ENCODE results near the gene RAVER1. TPM values are rescaled to one million over a fixed set of nuclear protein-coding genes. Genes with fewer than 3 reads are reported as not detected.
A peak's percentile ranks its signal among the peaks of the same experiment; 100 is the strongest.

RAVER1 gene
- total and polyA plus RNA-seq, 7 donors: 8.4 to 37.0 (median 14.8) TPM

DNA sequence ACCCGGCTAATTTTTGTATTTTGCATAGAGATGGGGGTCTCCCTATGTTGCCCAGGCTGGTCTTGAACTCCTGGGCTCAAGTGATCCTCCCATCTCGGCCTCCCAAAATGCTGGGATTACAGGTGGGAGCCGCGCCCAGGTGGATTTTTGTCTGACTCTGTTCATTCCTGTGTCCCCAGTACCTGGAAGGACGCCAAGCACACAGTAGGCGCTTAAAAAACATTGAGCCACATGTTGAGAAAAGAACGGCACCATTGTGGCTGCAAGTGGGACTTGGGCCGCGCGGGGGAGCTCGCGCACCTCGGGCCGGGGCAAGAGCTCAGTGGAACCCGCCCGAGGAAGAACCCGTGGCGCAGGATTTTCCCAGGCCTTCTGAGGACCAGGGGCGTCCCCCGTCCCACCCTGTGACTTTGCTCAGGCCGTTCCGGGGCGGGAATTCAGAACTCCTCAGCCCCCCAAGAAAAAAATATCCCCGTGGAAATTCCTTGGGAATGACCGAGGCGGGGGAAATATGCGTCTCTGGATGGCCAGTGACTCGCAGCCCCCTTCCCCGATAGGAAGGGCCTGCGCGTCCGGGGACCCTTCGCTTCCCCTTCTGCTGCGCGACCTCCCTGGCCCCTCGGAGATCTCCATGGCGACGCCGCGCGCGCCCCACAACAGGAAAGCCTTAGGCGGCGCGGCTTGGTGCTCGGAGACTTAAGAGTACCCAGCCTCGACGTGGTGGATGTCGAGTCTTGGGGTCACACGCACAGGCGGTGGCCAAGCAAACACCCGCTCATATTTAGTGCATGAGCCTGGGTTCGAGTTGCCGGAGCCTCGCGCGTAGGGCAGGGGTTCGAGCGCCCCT is 63.8 kb downstream of the RAVER1 start:
- Histone ChIP-seq H3K4me3 (peak overlapping the region; percentile 15 to 46 (median 42)), H3K9me3 (no peaks in the 10 kb centered on the region), H3K36me3 (no peaks in the 10 kb centered on the region), H3K27ac (peak overlapping the region; percentile 66 to 80 (median 70)), H3K27me3 (peaks cover 14 to 30% (median 22%) of the 10 kb centered on the region in 3 donors), H3K4me1 (peaks cover 0 to 20% (median 19%) of the 10 kb centered on the region in 4 donors)
- DNase-seq: peak; percentile 89
- intact Hi-C loops (cut with DNase I): loop anchor here (1.0 kb wide), 1 partner anchor 120 kb away; no protein-coding TSS in a partner anchor
- WGBS, 2 donors: 5% methylated on average over 59 of the region's 59 CpGs
- TF ChIP-seq POLR2AphosphoS5 (IDR thresholded peaks at IDR 0.05): peak in 1 of 4 donors; percentile 25
- TF ChIP-seq, protein P1, sequence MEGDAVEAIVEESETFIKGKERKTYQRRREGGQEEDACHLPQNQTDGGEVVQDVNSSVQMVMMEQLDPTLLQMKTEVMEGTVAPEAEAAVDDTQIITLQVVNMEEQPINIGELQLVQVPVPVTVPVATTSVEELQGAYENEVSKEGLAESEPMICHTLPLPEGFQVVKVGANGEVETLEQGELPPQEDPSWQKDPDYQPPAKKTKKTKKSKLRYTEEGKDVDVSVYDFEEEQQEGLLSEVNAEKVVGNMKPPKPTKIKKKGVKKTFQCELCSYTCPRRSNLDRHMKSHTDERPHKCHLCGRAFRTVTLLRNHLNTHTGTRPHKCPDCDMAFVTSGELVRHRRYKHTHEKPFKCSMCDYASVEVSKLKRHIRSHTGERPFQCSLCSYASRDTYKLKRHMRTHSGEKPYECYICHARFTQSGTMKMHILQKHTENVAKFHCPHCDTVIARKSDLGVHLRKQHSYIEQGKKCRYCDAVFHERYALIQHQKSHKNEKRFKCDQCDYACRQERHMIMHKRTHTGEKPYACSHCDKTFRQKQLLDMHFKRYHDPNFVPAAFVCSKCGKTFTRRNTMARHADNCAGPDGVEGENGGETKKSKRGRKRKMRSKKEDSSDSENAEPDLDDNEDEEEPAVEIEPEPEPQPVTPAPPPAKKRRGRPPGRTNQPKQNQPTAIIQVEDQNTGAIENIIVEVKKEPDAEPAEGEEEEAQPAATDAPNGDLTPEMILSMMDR (IDR thresholded peaks at IDR 0.05): peak; percentile 86 to 95 (median 92)
- no peak for TF ChIP-seq POLR2A (IDR thresholded peaks at IDR 0.05)
- no peak for TF ChIP-seq EP300 (IDR thresholded peaks at IDR 0.05)

DNA sequence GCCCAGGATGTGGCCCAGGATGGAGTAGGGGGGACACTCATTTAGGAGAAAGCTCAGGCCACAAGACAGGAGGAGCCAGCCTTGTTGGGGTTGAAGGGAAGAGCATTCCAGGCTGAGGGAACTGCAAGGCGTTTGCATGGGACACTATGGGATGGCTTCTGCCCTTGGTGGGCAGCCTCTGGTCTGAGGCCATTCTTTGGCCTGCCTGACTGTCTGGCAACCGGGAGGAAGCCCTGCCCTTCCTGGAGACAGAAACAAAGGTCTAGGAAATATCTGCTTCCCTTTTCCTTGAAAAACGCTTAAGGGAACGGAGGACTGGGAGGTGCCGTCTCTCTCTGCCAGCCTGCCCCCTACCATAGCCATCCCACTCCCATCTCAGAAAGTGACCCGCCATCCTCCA is 65.3 kb downstream of the RAVER1 start:
- peak overlapping the region in 2 of 4 donors; percentile 40 to 58 for H3K27ac ChIP-seq
- TF ChIP-seq POLR2AphosphoS5 (IDR thresholded peaks at IDR 0.05) (no peak), POLR2A (IDR thresholded peaks at IDR 0.05) (no peak), EP300 (IDR thresholded peaks at IDR 0.05) (no peak)
- TF ChIP-seq, protein P1 (IDR thresholded peaks at IDR 0.05): no peak
- no peaks in the 10 kb centered on the region for H3K36me3 ChIP-seq
- H3K27me3 ChIP-seq: peaks cover 14 to 30% (median 22%) of the 10 kb centered on the region in 3 donors
- peaks cover 0 to 20% (median 19%) of the 10 kb centered on the region in 4 donors for H3K4me1 ChIP-seq
- intact Hi-C loops (cut with DNase I): no loop called here
- DNase-seq: no peak
- 72 to 74% methylated on average over 6 of the region's 6 CpGs for WGBS, 2 donors
- H3K4me3 ChIP-seq: no peak overlapping the region
- no peaks in the 10 kb centered on the region for H3K9me3 ChIP-seq

DNA sequence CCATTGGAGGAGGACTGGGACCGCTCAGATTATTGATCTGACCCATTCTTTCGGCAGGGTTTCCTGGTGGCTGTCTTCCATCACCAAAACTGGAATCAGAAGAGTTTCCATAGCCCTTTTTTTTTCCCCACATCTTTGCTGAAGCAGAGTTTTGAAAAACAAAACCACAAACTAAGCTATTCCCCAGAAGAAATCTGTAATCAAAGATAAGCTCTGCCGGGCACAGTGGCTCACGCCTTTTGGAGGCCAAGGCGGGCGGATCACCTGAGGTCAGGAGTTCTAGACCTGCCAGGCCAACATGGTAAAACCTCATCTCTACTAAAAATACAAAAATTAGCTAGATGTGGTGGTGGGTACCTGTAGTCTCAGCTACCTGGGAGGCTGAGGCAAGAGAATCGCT is 66.6 kb downstream of the RAVER1 start:
- 85 to 87% methylated on average over 7 of the region's 7 CpGs for WGBS, 2 donors
- TF ChIP-seq POLR2A (IDR thresholded peaks at IDR 0.05) (no peak), POLR2AphosphoS5 (IDR thresholded peaks at IDR 0.05) (no peak), EP300 (IDR thresholded peaks at IDR 0.05) (no peak)
- TF ChIP-seq, protein P1 (IDR thresholded peaks at IDR 0.05): no peak

More for the DNA sequence above, 66.6 kb downstream of the RAVER1 start:
- peaks cover 14 to 23% (median 21%) of the 10 kb centered on the region in 3 donors for H3K27me3 ChIP-seq
- no peaks in the 10 kb centered on the region for H3K36me3 ChIP-seq
- peaks cover 0 to 20% (median 19%) of the 10 kb centered on the region in 4 donors for H3K4me1 ChIP-seq
- H3K27ac ChIP-seq: no peak overlapping the region
- no peaks in the 10 kb centered on the region for H3K9me3 ChIP-seq
- no peak for DNase-seq
- intact Hi-C loops (cut with DNase I): no loop called here
- no peak overlapping the region for H3K4me3 ChIP-seq

Small RNA genes within 50 kb of the gene (small RNA-seq; reads per million reads assigned to genes)
- gene AC011511.1 (0 reads per million in 3 donors), gene AC011511.4 (0 reads per million in 3 donors)

Other genes starting within 250 kb of the RAVER1 start
- gene SHFL, start 247.2 kb downstream of the RAVER1 start, total RNA-seq: 10 to 100 TPM; 25.3 to 44.9 (median 27.9) TPM
- gene SHFL, start 247.2 kb downstream of the RAVER1 start, polyA plus RNA-seq: 10 to 100 TPM; 17.1 to 39.0 (median 23.4) TPM
- gene ANGPTL6, start 230.9 kb downstream of the RAVER1 start, total RNA-seq: not detected
- 1 to 10 TPM in 1 of 3 donors, under 1 TPM in 1, not detected in 1; 0.69 to 1.6 TPM for gene ANGPTL6, start 230.9 kb downstream of the RAVER1 start, polyA plus RNA-seq
- gene PPAN, start 227.2 kb downstream of the RAVER1 start, total RNA-seq: 10 to 100 TPM; 24.6 to 29.1 (median 25.8) TPM
- gene PPAN, start 227.2 kb downstream of the RAVER1 start, polyA plus RNA-seq: 10 to 100 TPM; 16.2 to 58.7 (median 18.5) TPM
- 10 to 100 TPM in 1 of 4 donors, 1 to 10 TPM in 3; 2.9 to 10.3 (median 6.3) TPM for gene P2RY11, start 221.8 kb downstream of the RAVER1 start, total RNA-seq
- gene P2RY11, start 221.8 kb downstream of the RAVER1 start, polyA plus RNA-seq: 10 to 100 TPM in 1 of 3 donors, 1 to 10 TPM in 2; 1.2 to 18.5 (median 1.8) TPM
- gene EIF3G, start 213.6 kb downstream of the RAVER1 start, total RNA-seq: 100 to 1,000 TPM; 278 to 392 (median 336) TPM
- 100 to 1,000 TPM; 103 to 210 (median 202) TPM for gene EIF3G, start 213.6 kb downstream of the RAVER1 start, polyA plus RNA-seq
- gene DNMT1, start 138.6 kb downstream of the RAVER1 start, total RNA-seq: 10 to 100 TPM; 22.1 to 47.6 (median 34.9) TPM
- gene DNMT1, start 138.6 kb downstream of the RAVER1 start, polyA plus RNA-seq: 10 to 100 TPM; 12.0 to 47.9 (median 13.6) TPM
- gene S1PR2, start 102.2 kb downstream of the RAVER1 start, total RNA-seq: 10 to 100 TPM in 3 of 4 donors, 1 to 10 TPM in 1; 7.1 to 13.0 (median 10.6) TPM
- gene S1PR2, start 102.2 kb downstream of the RAVER1 start, polyA plus RNA-seq: 1 to 10 TPM; 1.2 to 3.6 (median 3.5) TPM
- gene MRPL4, start 81.3 kb downstream of the RAVER1 start, total RNA-seq: 10 to 100 TPM; 37.9 to 68.9 (median 62.8) TPM
- 10 to 100 TPM; 45.1 to 85.2 (median 51.1) TPM for gene MRPL4, start 81.3 kb downstream of the RAVER1 start, polyA plus RNA-seq
- 10 to 100 TPM; 11.0 to 33.1 (median 13.5) TPM for gene ICAM1, start 62.4 kb downstream of the RAVER1 start, total RNA-seq
- gene ICAM1, start 62.4 kb downstream of the RAVER1 start, polyA plus RNA-seq: 10 to 100 TPM in 2 of 3 donors, 1 to 10 TPM in 1; 5.4 to 27.0 (median 15.7) TPM
- not detected for gene ICAM4, start 46.6 kb downstream of the RAVER1 start, total RNA-seq
- under 1 TPM in 1 of 3 donors, not detected in 2; 0.42 TPM for gene ICAM4, start 46.6 kb downstream of the RAVER1 start, polyA plus RNA-seq
- gene ICAM5, start 43.6 kb downstream of the RAVER1 start, total RNA-seq: under 1 TPM in 2 of 4 donors, not detected in 2; 0.54 to 0.83 TPM
- gene ICAM5, start 43.6 kb downstream of the RAVER1 start, polyA plus RNA-seq: under 1 TPM in 2 of 3 donors, not detected in 1; 0.23 to 0.92 TPM
- 1 to 10 TPM; 1.1 to 4.3 (median 2.4) TPM for gene ZGLP1, start 23.7 kb downstream of the RAVER1 start, total RNA-seq
- 1 to 10 TPM in 2 of 3 donors, not detected in 1; 2.4 to 6.0 TPM for gene ZGLP1, start 23.7 kb downstream of the RAVER1 start, polyA plus RNA-seq
- 10 to 100 TPM; 25.2 to 45.9 (median 31.9) TPM for gene FDX2, start 17.5 kb downstream of the RAVER1 start, total RNA-seq
- gene FDX2, start 17.5 kb downstream of the RAVER1 start, polyA plus RNA-seq: 10 to 100 TPM; 19.2 to 21.6 (median 20.1) TPM
- 1 to 10 TPM; 1.9 to 4.2 (median 3.4) TPM for gene ICAM3, start 6.1 kb upstream of the RAVER1 start, total RNA-seq
- gene ICAM3, start 6.1 kb upstream of the RAVER1 start, polyA plus RNA-seq: 10 to 100 TPM; 24.5 to 45.2 (median 35.4) TPM
- gene TYK2, start 47.0 kb upstream of the RAVER1 start, total RNA-seq: 100 to 1,000 TPM in 1 of 4 donors, 10 to 100 TPM in 3; 36.7 to 125 (median 50.3) TPM
- 100 to 1,000 TPM in 1 of 3 donors, 10 to 100 TPM in 2; 35.6 to 117 (median 38.4) TPM for gene TYK2, start 47.0 kb upstream of the RAVER1 start, polyA plus RNA-seq
- gene CDC37, start 70.0 kb upstream of the RAVER1 start, total RNA-seq: 100 to 1,000 TPM; 106 to 144 (median 118) TPM
- gene CDC37, start 70.0 kb upstream of the RAVER1 start, polyA plus RNA-seq: 100 to 1,000 TPM; 129 to 294 (median 146) TPM
- gene PDE4A, start 87.0 kb upstream of the RAVER1 start, total RNA-seq: 10 to 100 TPM in 3 of 4 donors, 1 to 10 TPM in 1; 7.6 to 14.7 (median 12.9) TPM
- gene PDE4A, start 87.0 kb upstream of the RAVER1 start, polyA plus RNA-seq: 1 to 10 TPM; 4.2 to 7.2 (median 6.2) TPM
- gene KEAP1, start 169.8 kb upstream of the RAVER1 start, total RNA-seq: 10 to 100 TPM; 45.4 to 67.8 (median 53.1) TPM
- gene KEAP1, start 169.8 kb upstream of the RAVER1 start, polyA plus RNA-seq: 10 to 100 TPM; 43.2 to 62.4 (median 50.5) TPM
- not detected for gene S1PR5, start 183.9 kb upstream of the RAVER1 start, total RNA-seq
- under 1 TPM in 1 of 3 donors, not detected in 2; 0.07 TPM for gene S1PR5, start 183.9 kb upstream of the RAVER1 start, polyA plus RNA-seq
- gene ATG4D, start 210.4 kb upstream of the RAVER1 start, total RNA-seq: 10 to 100 TPM; 11.4 to 25.5 (median 16.7) TPM
- gene ATG4D, start 210.4 kb upstream of the RAVER1 start, polyA plus RNA-seq: 10 to 100 TPM; 70.3 to 82.5 (median 77.5) TPM
- gene KRI1, start 232.5 kb upstream of the RAVER1 start, total RNA-seq: 10 to 100 TPM; 13.6 to 21.1 (median 16.1) TPM
- 10 to 100 TPM in 2 of 3 donors, 1 to 10 TPM in 1; 7.2 to 28.9 (median 11.4) TPM for gene KRI1, start 232.5 kb upstream of the RAVER1 start, polyA plus RNA-seq
- gene CDKN2D, start 235.4 kb upstream of the RAVER1 start, total RNA-seq: 10 to 100 TPM in 3 of 4 donors, 1 to 10 TPM in 1; 7.5 to 14.9 (median 11.3) TPM
- 10 to 100 TPM; 17.4 to 28.2 (median 17.8) TPM for gene CDKN2D, start 235.4 kb upstream of the RAVER1 start, polyA plus RNA-seq

All from sigmoid colon (tissue), 7 donors.